HepG2 (cell line): Measurements from ENCODE around the gene KRT82. TPM values are rescaled to one million over a fixed set of nuclear protein-coding genes. Genes with fewer than 3 reads are reported as not detected.

ENCODE experiments used
- ATAC-seq: fragments of 200-7000 bp; cut with Tn5 transposase; 3 replicates; pipeline ENCODE4 v1.9.1; 2020; ENCODE audit warnings: mild to moderate bottlenecking, moderate library complexity
- BruUV-seq: library from RNA; stranded (reverse); fragments of 400-500 nt; replicated peaks from 2 replicates; lab custom pipeline; 2021; lab: Mats Ljungman, UMichigan
- CTCF ChIA-PET: fragments of 300-600 bp; formaldehyde crosslinking; extraction: SDS; loops from one replicate; lab custom pipeline; 2021; ENCODE audit warnings: low total read pairs, inconsistent platforms, low intra/inter-chr PET ratio; lab: Yijun Ruan, JAX
- POLR2A ChIA-PET: fragments of 350-600 bp; sonication (Branson Sonifier 250); formaldehyde crosslinking; loops from one replicate; lab custom pipeline; 2020; ENCODE audit warnings: antibody characterized with exemption, inconsistent platforms; lab: Yijun Ruan, JAX
- DNase-seq: peaks from one replicate; pipeline ENCODE4 v3.0.0-alpha.2; 2015; ENCODE audit warnings: low spot score
- FAIRE-seq: peaks from 3 replicates; lab custom pipeline; 2011; peaks lifted over from hg19 to GRCh38; lab: Jason Lieb, UNC
- H2AFZ ChIP-seq: one replicate; pipeline ENCODE4 v1.6.1; 2011; ENCODE audit warnings: low read length, inconsistent platforms
- H3K27ac ChIP-seq: fragments of 300-600 bp; 3 replicates; pipeline ENCODE4 v1.8.0; 2011; ENCODE audit warnings: mixed run types, mild to moderate bottlenecking, mixed read lengths, low read length, inconsistent platforms; ENCODE audit not compliant: insufficient read depth; ENCODE audit errors: extremely low read length
- H3K27me3 ChIP-seq, 2 experiments: fragments of 200-600 bp in 1 of 2; 2 replicates in 1 of 2; 3 replicates in 1 of 2; pipeline versions ENCODE4 v1.6.0 to v1.8.0; 2011; ENCODE audit warnings: low read length in 2 of 2, mild to moderate bottlenecking in 2 of 2, moderate library complexity in 2 of 2, inconsistent platforms in 1 of 2; ENCODE audit not compliant: insufficient read depth in 2 of 2, control insufficient read depth in 1 of 2
- H3K36me3 ChIP-seq, 2 experiments: fragments of 200-600 bp in 1 of 2; replicated peaks in 1 of 2; 2 replicates in 1 of 2; 3 replicates in 1 of 2; pipeline versions ENCODE4 v1.5.1 to v1.8.0; 2011; ENCODE audit warnings: low read length in 2 of 2, inconsistent platforms in 1 of 2; ENCODE audit not compliant: insufficient read depth in 2 of 2, control insufficient read depth in 1 of 2
- H3K4me1 ChIP-seq: 2 replicates; pipeline ENCODE4 v1.5.1; 2012; ENCODE audit warnings: low read length, inconsistent platforms; ENCODE audit not compliant: insufficient read depth
- H3K4me2 ChIP-seq: 2 replicates; pipeline ENCODE4 v1.6.0; 2011; ENCODE audit warnings: low read depth, low read length, inconsistent platforms
- H3K4me3 ChIP-seq, 3 experiments: fragments of 200-600 bp in 1 of 3; sonication (generic), shearing (Covaris generic) in 1 of 3; replicated peaks in 1 of 3; 2 replicates each; pipeline ENCODE4 v1.5.1; 2011 to 2016; ENCODE audit warnings: low read length in 3 of 3, inconsistent platforms in 2 of 3, low read depth in 2 of 3, mild to moderate bottlenecking in 2 of 3, control low read depth in 1 of 3, mixed read lengths in 1 of 3; ENCODE audit not compliant: insufficient read depth in 1 of 3
- H3K79me2 ChIP-seq: one replicate; pipeline ENCODE4 v1.6.1; 2011; ENCODE audit warnings: low read length, inconsistent platforms; ENCODE audit not compliant: insufficient read depth
- H3K9ac ChIP-seq: 2 replicates; pipeline ENCODE4 v1.6.0; 2011; ENCODE audit warnings: mild to moderate bottlenecking, low read depth, low read length, inconsistent platforms; ENCODE audit not compliant: insufficient read depth
- H3K9me3 ChIP-seq: 2 replicates; pipeline ENCODE4 v1.5.1; 2012; ENCODE audit warnings: mild to moderate bottlenecking, low read length
- H4K20me1 ChIP-seq: 2 replicates; pipeline ENCODE4 v1.6.0; 2011; ENCODE audit warnings: inconsistent platforms, mild to moderate bottlenecking, low read length, moderate library complexity; ENCODE audit not compliant: insufficient read depth
- CBX5 ChIP-seq: sonication (generic); formaldehyde crosslinking; IDR thresholded peaks from 2 replicates; pipeline ENCODE4 v1.4.0; 2020; ENCODE audit warnings: missing genetic modification reagents, borderline replicate concordance
- CREM ChIP-seq, 2 experiments: sonication (generic) in 1 of 2; formaldehyde crosslinking in 1 of 2; IDR thresholded peaks; 2 replicates each; pipeline versions ENCODE4 v1.4.0 to v1.6.1; 2016 to 2020; ENCODE audit warnings: antibody characterized with exemption in 1 of 2, mild to moderate bottlenecking in 1 of 2, missing genetic modification reagents in 1 of 2
- ELF1 ChIP-seq: sonication (generic); formaldehyde crosslinking; IDR thresholded peaks from 2 replicates; pipeline ENCODE4 v1.4.0; 2020; ENCODE audit warnings: missing genetic modification reagents
- EZH2 ChIP-seq: conservative IDR thresholded peaks from 2 replicates; pipeline ENCODE4 v1.6.1; 2012; ENCODE audit warnings: mild to moderate bottlenecking, low read depth, low read length, moderate library complexity
- HBP1 ChIP-seq: IDR thresholded peaks from 2 replicates; pipeline ENCODE4 v1.6.1; 2016; ENCODE audit warnings: low read depth, control low read depth
- KDM6A ChIP-seq: IDR thresholded peaks from 2 replicates; pipeline ENCODE4 v1.6.1; 2016; ENCODE audit warnings: low read depth
- NR2F1 ChIP-seq, 2 experiments: fragments of 450-650 bp in 1 of 2; formaldehyde crosslinking in 1 of 2; IDR thresholded peaks; 2 replicates each; pipeline versions ENCODE4 v1.5.0 to v1.6.1; 2016 to 2020; ENCODE audit warnings: mild to moderate bottlenecking in 1 of 2, missing compliant biosample characterization in 1 of 2, missing genetic modification reagents in 1 of 2, moderate library complexity in 1 of 2
- SRF ChIP-seq: IDR thresholded peaks from 2 replicates; pipeline ENCODE4 v1.6.1; 2011; ENCODE audit warnings: mild to moderate bottlenecking, low read depth, low read length, moderate library complexity
- THAP11 ChIP-seq: IDR thresholded peaks from 2 replicates; pipeline ENCODE4 v1.6.1; 2016; ENCODE audit warnings: missing biosample characterization, missing genetic modification reagents
- YEATS2 ChIP-seq: sonication (generic); formaldehyde crosslinking; IDR thresholded peaks from 2 replicates; pipeline ENCODE4 v1.4.0; 2020; ENCODE audit warnings: missing genetic modification reagents, borderline replicate concordance
- ZBTB2 ChIP-seq: sonication (generic); formaldehyde crosslinking; IDR thresholded peaks from 2 replicates; pipeline ENCODE4 v1.8.0; 2022; ENCODE audit warnings: low read depth, missing genetic modification reagents
- ZNF350 ChIP-seq: sonication (generic); formaldehyde crosslinking; IDR thresholded peaks from 2 replicates; pipeline ENCODE4 v1.4.0; 2020; ENCODE audit warnings: mild to moderate bottlenecking, low read depth, missing genetic modification reagents, borderline replicate concordance
- ZNF383 ChIP-seq: sonication (generic); formaldehyde crosslinking; IDR thresholded peaks from 2 replicates; pipeline ENCODE4 v1.4.0; 2020; ENCODE audit warnings: missing genetic modification reagents, mild to moderate bottlenecking, borderline replicate concordance
- ZNF549 ChIP-seq: sonication (generic); formaldehyde crosslinking; IDR thresholded peaks from 2 replicates; pipeline ENCODE4 v1.5.0; 2020; ENCODE audit warnings: missing genetic modification reagents
- ZNF570 ChIP-seq: sonication (generic); formaldehyde crosslinking; IDR thresholded peaks from 2 replicates; pipeline ENCODE4 v1.4.0; 2020; ENCODE audit warnings: mild to moderate bottlenecking, missing genetic modification reagents, borderline replicate concordance
- WGBS: methylation state at CpG from one replicate; pipeline ENCODE4 v1.1.6; 2017; ENCODE audit warnings: low lambda C conversion rate; 5-methylcytosine and 5-hydroxymethylcytosine counted together
- in situ Hi-C: cut with HindIII; loops from 2 replicates; pipeline ENCODE4 v1.10.0; 2017; ENCODE audit warnings: low pct_unique_long_range_greater_than_20kb; ENCODE audit not compliant: extremely low pct_ligation_motif_present
- intact Hi-C: fragments of 100-400 bp; cut with micrococcal nuclease; formaldehyde crosslinking; loops from one replicate; pipeline ENCODE4 v1.10.0; 2022; ENCODE audit not compliant: unreplicated experiment
- polyA plus RNA-seq, 8 experiments: library from polyadenylated mRNA; depleted of rRNA in 3 of 8; stranded (reverse) in 7 of 8; unstranded in 1 of 8; fragments of >200 nt; fragmentation: Illumina TruSeq in 4 of 8; extraction: Trizol in 4 of 8; gene quantifications; 2 replicates each; pipeline versions ENCODE4 v1.2.1 to v1.2.3, GENCODE V29; 2011 to 2016; ENCODE audit warnings: low read depth in 4 of 8, missing spikeins in 1 of 8, mixed read lengths in 1 of 8; ENCODE audit not compliant: insufficient read depth in 1 of 8
- total RNA-seq, 5 experiments: library from RNA; depleted of rRNA; stranded (reverse); fragments of >200 nt; fragmentation: Illumina TruSeq; extraction: Trizol; gene quantifications; 2 replicates each; pipeline ENCODE4 v1.2.3, GENCODE V29; 2016; ENCODE audit warnings: low read depth in 1 of 5
- TF ChIP-seq, protein P1 (sequence below): sonication (generic); formaldehyde crosslinking; IDR thresholded peaks from 2 replicates; pipeline ENCODE4 v1.4.0; 2020; ENCODE audit warnings: missing genetic modification reagents
- TF ChIP-seq, protein P2 (sequence below): sonication (generic); formaldehyde crosslinking; IDR thresholded peaks from 2 replicates; pipeline ENCODE4 v1.4.0; 2020; ENCODE audit warnings: missing genetic modification reagents

Gene KRT82
- total and polyA plus RNA-seq, 2 of the 13 experiments (the other 11 are each of a cell fraction or from before 2014, with no cell fraction given) = not detected

DNA sequence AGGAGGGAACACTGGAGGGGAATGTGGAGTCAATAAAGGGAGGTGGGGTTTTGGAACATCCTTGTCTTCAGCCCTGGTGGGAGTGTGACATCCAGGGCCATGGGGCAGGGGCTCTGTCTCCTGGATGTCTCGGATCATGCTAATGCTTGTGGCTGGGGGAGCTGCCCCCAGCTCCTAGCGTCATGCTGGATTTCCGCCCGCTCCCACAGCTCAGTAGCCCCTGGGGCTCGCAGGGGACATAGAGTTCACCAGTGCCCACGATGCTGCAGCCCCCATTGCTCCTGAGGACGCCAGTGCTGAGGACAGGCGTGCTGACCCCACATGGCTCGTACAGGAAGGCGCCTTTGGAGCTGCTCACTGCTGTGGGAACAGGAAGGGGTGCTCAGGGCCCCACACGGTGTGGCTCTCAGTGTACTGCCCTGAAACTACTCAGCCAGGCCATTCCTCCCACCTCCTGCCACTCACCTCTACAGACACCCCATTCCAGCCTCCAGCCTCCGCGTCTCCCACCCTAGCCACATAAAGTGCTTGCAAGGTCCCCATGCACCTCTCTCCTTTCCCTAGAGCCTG lies 11.2 kb downstream of the KRT82 start:
- Histone ChIP-seq H2AFZ (no peak overlapping the region), H3K4me3 (no peak overlapping the region), H3K4me2 (no peak overlapping the region), H4K20me1 (no peaks in the 10 kb centered on the region), H3K36me3 (no peaks in the 10 kb centered on the region), H3K27me3 (peaks cover 0 to 5% of the 10 kb centered on the region in 2 experiments; a peak in 1 of 5 replicates), H3K9me3 (no peaks in the 10 kb centered on the region), H3K27ac (no peak overlapping the region), H3K9ac (no peak overlapping the region), H3K4me1 (no peaks in the 10 kb centered on the region), H3K79me2 (no peaks in the 10 kb centered on the region)
- ChIA-PET CTCF (interaction anchor here (0.7 kb wide), 1 partner anchor 484 kb away, joined by 3 read pairs; no protein-coding TSS in a partner anchor), POLR2A (no interaction called here)
- FAIRE-seq = no peak
- BruUV-seq = no TSS peak
- WGBS = 0% methylated on average over 2 of the region's 13 CpGs
- no peak for ATAC-seq
- intact Hi-C loops (no loop called here), in situ Hi-C loops (loop anchor here (25.0 kb wide), 1 partner anchor 592 kb away; no protein-coding TSS in a partner anchor)
- DNase-seq = no peak
- TF ChIP-seq KDM6A (no peak), HBP1 (CRISPR knock-in tag) (no peak), ZBTB2 (CRISPR knock-in tag) (no peak), ZNF383 (no peak), EZH2 (no peak), SRF (no peak), YEATS2 (CRISPR knock-in tag) (no peak), THAP11 (CRISPR knock-in tag) (no peak), ZNF549 (CRISPR knock-in tag) (no peak), CBX5 (CRISPR knock-in tag) (no peak), NR2F1 (CRISPR knock-in tag; IDR thresholded peaks at IDR 0.05) (no peak), ZNF570 (CRISPR knock-in tag) (no peak), ZNF350 (CRISPR knock-in tag) (no peak), ELF1 (CRISPR knock-in tag) (no peak), CREM (IDR thresholded peaks at IDR 0.05) (no peak), CREM (CRISPR knock-in tag; IDR thresholded peaks at IDR 0.05) (no peak)
- TF ChIP-seq, protein P1, sequence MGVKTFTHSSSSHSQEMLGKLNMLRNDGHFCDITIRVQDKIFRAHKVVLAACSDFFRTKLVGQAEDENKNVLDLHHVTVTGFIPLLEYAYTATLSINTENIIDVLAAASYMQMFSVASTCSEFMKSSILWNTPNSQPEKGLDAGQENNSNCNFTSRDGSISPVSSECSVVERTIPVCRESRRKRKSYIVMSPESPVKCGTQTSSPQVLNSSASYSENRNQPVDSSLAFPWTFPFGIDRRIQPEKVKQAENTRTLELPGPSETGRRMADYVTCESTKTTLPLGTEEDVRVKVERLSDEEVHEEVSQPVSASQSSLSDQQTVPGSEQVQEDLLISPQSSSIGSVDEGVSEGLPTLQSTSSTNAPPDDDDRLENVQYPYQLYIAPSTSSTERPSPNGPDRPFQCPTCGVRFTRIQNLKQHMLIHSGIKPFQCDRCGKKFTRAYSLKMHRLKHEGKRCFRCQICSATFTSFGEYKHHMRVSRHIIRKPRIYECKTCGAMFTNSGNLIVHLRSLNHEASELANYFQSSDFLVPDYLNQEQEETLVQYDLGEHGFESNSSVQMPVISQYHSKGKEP (CRISPR knock-in tag) = no peak
- TF ChIP-seq, protein P2, sequence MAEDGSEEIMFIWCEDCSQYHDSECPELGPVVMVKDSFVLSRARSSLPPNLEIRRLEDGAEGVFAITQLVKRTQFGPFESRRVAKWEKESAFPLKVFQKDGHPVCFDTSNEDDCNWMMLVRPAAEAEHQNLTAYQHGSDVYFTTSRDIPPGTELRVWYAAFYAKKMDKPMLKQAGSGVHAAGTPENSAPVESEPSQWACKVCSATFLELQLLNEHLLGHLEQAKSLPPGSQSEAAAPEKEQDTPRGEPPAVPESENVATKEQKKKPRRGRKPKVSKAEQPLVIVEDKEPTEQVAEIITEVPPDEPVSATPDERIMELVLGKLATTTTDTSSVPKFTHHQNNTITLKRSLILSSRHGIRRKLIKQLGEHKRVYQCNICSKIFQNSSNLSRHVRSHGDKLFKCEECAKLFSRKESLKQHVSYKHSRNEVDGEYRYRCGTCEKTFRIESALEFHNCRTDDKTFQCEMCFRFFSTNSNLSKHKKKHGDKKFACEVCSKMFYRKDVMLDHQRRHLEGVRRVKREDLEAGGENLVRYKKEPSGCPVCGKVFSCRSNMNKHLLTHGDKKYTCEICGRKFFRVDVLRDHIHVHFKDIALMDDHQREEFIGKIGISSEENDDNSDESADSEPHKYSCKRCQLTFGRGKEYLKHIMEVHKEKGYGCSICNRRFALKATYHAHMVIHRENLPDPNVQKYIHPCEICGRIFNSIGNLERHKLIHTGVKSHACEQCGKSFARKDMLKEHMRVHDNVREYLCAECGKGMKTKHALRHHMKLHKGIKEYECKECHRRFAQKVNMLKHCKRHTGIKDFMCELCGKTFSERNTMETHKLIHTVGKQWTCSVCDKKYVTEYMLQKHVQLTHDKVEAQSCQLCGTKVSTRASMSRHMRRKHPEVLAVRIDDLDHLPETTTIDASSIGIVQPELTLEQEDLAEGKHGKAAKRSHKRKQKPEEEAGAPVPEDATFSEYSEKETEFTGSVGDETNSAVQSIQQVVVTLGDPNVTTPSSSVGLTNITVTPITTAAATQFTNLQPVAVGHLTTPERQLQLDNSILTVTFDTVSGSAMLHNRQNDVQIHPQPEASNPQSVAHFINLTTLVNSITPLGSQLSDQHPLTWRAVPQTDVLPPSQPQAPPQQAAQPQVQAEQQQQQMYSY (CRISPR knock-in tag) = no peak
